ENCODE results near the gene ARGFX.

DNA sequence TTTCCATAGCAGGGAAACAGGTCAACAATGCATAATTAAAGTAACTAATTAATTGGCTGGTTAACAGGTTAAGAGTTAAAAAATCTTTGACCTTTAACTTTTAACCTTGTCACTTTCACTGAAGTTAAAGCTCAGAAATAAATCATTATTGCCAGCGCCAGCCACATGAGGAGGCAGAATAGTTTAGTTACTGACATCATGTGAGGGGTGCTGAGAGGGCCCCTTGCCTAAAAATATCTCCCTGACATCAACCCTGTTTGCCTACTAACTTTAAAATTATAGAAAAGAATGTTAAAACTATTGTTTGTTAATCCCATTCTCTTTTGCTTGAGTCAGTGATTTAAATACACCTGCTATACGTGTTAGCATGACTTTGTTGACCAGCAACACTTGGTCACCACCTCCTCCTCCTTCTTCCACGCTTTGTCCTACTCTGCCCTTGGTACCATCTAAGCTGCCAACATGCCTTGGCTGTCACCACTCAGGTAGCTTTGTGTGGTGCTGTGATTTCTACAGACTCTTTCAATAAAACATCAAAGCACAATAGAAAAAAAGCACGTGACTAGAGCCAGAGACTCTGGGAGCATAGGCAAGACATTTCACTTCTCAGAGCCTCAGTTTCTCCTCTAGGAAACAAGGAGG, 28.1 kb downstream of the ARGFX start:
- TF ChIP-seq POLR2A (IDR thresholded peaks at IDR 0.05) (no peak), EP300 (IDR thresholded peaks at IDR 0.05) (no peak)
- TF ChIP-seq, protein P1, sequence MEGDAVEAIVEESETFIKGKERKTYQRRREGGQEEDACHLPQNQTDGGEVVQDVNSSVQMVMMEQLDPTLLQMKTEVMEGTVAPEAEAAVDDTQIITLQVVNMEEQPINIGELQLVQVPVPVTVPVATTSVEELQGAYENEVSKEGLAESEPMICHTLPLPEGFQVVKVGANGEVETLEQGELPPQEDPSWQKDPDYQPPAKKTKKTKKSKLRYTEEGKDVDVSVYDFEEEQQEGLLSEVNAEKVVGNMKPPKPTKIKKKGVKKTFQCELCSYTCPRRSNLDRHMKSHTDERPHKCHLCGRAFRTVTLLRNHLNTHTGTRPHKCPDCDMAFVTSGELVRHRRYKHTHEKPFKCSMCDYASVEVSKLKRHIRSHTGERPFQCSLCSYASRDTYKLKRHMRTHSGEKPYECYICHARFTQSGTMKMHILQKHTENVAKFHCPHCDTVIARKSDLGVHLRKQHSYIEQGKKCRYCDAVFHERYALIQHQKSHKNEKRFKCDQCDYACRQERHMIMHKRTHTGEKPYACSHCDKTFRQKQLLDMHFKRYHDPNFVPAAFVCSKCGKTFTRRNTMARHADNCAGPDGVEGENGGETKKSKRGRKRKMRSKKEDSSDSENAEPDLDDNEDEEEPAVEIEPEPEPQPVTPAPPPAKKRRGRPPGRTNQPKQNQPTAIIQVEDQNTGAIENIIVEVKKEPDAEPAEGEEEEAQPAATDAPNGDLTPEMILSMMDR (IDR thresholded peaks at IDR 0.05): no peak

All from tibial nerve (tissue), 4 donors.